GM18498 (cell line): ENCODE measurements around the gene DPYSL4.

Experiments used
- ATAC-seq: cut with Tn5 transposase; IDR thresholded peaks from one replicate; pipeline ENCODE4 v1.9.1; 2021; ENCODE audit warnings: mild to moderate bottlenecking, moderate library complexity; ENCODE audit not compliant: unreplicated experiment

Gene DPYSL4

GRCh38 chr10:132192991-132193665, 6.4 kb downstream of the DPYSL4 start:
- no peak for ATAC-seq

GRCh38 chr10:132193907-132194552, 7.3 kb downstream of the DPYSL4 start:
- no peak for ATAC-seq

- ATAC-seq = no peak
Measured at GRCh38 chr10:132194726-132195125, 8.0 kb downstream of the DPYSL4 start.

GRCh38 chr10:132195366-132196075, 8.8 kb downstream of the DPYSL4 start:
- ATAC-seq = no peak

- ATAC-seq = no peak
Measured at GRCh38 chr10:132196178-132197113, 9.7 kb downstream of the DPYSL4 start.

- ATAC-seq = no peak
Measured at GRCh38 chr10:132197271-132198067, 10.7 kb downstream of the DPYSL4 start.

GRCh38 chr10:132198068-132198370, 11.3 kb downstream of the DPYSL4 start:
- ATAC-seq = no peak

- no peak for ATAC-seq
Measured at GRCh38 chr10:132198381-132199181, 11.8 kb downstream of the DPYSL4 start.

- no peak for ATAC-seq
Measured at GRCh38 chr10:132199268-132199853, 12.6 kb downstream of the DPYSL4 start.

- ATAC-seq = no peak
Measured at GRCh38 chr10:132199854-132200311, 13.1 kb downstream of the DPYSL4 start.

GRCh38 chr10:132200344-132201110, 13.8 kb downstream of the DPYSL4 start:
- ATAC-seq = no peak

GRCh38 chr10:132201111-132201969, 14.6 kb downstream of the DPYSL4 start:
- ATAC-seq = no peak

- no peak for ATAC-seq
Measured at GRCh38 chr10:132202070-132202970, 15.6 kb downstream of the DPYSL4 start.

- no peak for ATAC-seq
Measured at GRCh38 chr10:132203256-132204077, 16.7 kb downstream of the DPYSL4 start.

- no peak for ATAC-seq
Measured at GRCh38 chr10:132204078-132204780, 17.5 kb downstream of the DPYSL4 start.
